Ishikawa (cell line): ENCODE data around the gene TNRC6A.

Experiments
- EGR1 ChIP-seq: IDR thresholded peaks from 2 replicates; pipeline ENCODE4 v1.6.1; 2012
- MAX ChIP-seq: IDR thresholded peaks from 2 replicates; pipeline ENCODE4 v1.6.1; 2012
- NFIC ChIP-seq: IDR thresholded peaks from 2 replicates; pipeline ENCODE4 v1.6.1; 2012
- RAD21 ChIP-seq: IDR thresholded peaks from 2 replicates; pipeline ENCODE4 v1.6.1; 2012; ENCODE audit warnings: low read depth
- TAF1 ChIP-seq: IDR thresholded peaks from 2 replicates; pipeline ENCODE4 v1.6.1; 2012; ENCODE audit warnings: low read depth, mild to moderate bottlenecking
- TEAD4 ChIP-seq: IDR thresholded peaks from 2 replicates; pipeline ENCODE4 v1.6.1; 2012
- YY1 ChIP-seq: IDR thresholded peaks from 2 replicates; pipeline ENCODE4 v1.6.1; 2012; ENCODE audit warnings: low read depth
- ZBTB7A ChIP-seq: IDR thresholded peaks from 2 replicates; pipeline ENCODE4 v1.6.1; 2012; ENCODE audit warnings: low read depth
- TF ChIP-seq, protein P1 (sequence below): IDR thresholded peaks from 2 replicates; pipeline ENCODE4 v1.6.1; 2012; ENCODE audit warnings: low read depth, mild to moderate bottlenecking

GRCh38 chr16:24776501-24777220 lies 47.2 kb downstream of the TNRC6A start:
- no peak for TF ChIP-seq NFIC
- TF ChIP-seq MAX, result no peak
- no peak for TF ChIP-seq RAD21
- TF ChIP-seq YY1, result no peak
- TF ChIP-seq TEAD4, result no peak
- TF ChIP-seq, protein P1, sequence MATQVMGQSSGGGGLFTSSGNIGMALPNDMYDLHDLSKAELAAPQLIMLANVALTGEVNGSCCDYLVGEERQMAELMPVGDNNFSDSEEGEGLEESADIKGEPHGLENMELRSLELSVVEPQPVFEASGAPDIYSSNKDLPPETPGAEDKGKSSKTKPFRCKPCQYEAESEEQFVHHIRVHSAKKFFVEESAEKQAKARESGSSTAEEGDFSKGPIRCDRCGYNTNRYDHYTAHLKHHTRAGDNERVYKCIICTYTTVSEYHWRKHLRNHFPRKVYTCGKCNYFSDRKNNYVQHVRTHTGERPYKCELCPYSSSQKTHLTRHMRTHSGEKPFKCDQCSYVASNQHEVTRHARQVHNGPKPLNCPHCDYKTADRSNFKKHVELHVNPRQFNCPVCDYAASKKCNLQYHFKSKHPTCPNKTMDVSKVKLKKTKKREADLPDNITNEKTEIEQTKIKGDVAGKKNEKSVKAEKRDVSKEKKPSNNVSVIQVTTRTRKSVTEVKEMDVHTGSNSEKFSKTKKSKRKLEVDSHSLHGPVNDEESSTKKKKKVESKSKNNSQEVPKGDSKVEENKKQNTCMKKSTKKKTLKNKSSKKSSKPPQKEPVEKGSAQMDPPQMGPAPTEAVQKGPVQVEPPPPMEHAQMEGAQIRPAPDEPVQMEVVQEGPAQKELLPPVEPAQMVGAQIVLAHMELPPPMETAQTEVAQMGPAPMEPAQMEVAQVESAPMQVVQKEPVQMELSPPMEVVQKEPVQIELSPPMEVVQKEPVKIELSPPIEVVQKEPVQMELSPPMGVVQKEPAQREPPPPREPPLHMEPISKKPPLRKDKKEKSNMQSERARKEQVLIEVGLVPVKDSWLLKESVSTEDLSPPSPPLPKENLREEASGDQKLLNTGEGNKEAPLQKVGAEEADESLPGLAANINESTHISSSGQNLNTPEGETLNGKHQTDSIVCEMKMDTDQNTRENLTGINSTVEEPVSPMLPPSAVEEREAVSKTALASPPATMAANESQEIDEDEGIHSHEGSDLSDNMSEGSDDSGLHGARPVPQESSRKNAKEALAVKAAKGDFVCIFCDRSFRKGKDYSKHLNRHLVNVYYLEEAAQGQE, result no peak
- TF ChIP-seq ZBTB7A, result no peak
- no peak for TF ChIP-seq EGR1
- no peak for TF ChIP-seq TAF1
